CD4-positive, alpha-beta T cell treated with Interleukin-4 for 1 hour (primary cell): Measurements from ENCODE around the gene PRDX5.

ENCODE experiments used
- DNase-seq, 2 donors: peaks; one replicate each; pipeline ENCODE4 v3.0.0-alpha.2; 2020 to 2022

The PRDX5 gene

GRCh38 chr11:64327993-64328392 lies 10.1 kb downstream of the PRDX5 start:
- DNase-seq: no peak

DNA sequence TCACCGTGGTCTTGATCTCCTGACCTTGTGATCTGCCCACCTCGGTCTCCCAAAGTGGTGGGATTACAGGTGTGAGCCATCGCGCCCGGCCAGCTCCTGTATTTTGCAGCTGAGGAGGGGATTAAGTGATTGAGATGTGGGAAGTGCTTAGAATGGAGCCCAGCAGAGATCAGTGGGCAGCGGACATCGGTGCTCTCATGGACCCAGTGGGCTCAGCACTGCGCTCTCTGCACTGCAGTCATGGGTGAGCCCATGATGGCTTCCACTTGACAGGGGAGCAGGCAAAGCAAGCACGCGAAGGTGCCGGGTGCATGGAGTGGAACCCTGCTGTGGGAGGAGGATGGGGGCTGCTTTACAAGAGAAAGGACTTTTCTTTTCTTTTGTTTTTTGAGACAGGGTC lies 13.0 kb downstream of the PRDX5 start:
- no peak for DNase-seq

DNA sequence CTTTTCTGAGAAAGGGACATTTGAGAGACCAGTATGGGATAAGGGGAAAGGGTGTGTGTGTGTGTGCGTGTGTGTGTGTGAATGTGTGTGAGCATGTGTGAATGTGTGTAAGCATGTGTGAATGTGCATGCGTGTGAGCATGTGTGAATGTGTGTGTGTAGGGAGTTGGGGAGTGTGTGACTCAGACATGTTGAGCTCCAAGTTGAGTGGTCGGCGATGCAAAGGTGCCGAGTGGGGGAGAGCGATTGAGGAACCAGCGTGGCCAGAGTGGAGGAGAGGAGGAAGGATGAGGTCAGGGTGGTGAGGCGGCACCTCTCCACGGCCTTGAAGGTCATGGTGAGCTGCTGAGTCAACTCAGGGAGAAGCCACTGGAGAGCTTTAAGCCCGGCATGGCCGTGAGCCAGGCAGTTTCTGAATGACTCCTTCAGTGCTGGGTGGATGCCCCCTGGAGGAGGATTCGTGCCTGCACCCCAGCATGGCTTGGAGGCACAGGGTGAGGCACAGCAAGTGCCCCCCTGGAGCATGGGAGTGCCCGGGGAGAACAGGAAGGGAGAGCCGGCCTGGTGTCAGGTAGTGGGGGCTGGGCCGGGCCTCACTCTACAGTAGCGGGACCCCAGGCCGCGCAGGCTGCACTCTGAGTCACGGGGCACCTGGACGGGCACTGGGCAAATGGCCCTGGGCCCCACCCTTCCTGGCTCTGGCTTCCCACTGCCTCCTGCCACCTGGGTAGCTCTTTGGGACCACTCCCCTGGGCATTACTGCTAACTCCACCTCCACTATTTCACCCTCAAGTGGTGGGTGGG lies 13.8 kb downstream of the PRDX5 start:
- peak; percentile 73 to 84 for DNase-seq

DNA sequence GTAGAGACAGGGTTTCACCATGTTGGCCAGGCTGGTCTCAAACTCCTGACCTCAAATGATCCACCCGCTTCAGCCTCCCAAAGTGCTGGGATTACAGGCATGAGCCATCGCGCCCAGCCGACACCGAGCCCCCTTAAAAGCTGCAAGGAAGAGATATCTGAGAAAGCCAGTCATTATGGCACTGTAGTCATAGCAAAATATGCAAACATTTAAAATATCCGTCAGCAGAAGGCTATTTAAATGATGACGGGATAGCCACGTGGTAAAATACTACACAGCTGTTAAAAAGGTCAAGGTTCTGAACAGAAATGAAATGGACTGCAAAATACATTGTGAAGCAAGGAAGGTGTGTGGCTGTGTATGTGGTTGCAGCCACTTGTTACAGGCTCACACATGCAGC lies 15.6 kb downstream of the PRDX5 start:
- no peak for DNase-seq

- DNase-seq: peak in 1 of 2 donors; percentile 74
These were observed 17.1 kb downstream of the PRDX5 start for GRCh38 chr11:64334764-64335735.

- DNase-seq: no peak
These were observed 19.8 kb downstream of the PRDX5 start for GRCh38 chr11:64337538-64338249.

DNA sequence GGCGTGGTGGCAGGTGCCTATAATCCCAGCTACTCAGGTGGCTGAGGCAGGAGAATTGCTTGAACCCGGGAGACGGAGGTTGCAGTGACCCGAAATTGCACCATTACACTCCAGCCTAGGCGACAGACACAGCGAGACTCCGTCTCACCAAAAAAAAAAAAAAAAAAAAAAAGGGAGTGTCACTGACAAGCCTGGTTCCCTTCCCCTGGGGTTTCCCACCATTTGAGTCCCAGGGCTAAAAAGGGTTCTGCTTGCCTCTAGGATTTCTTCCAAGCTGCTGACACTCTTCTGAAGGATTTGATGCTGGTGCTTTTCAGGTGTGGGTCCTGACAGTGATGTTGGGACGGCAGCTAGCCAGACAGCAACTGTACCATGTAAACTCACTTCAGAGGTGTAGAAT lies 20.8 kb downstream of the PRDX5 start:
- DNase-seq: no peak

GRCh38 chr11:64339286-64339685 lies 21.4 kb downstream of the PRDX5 start:
- no peak for DNase-seq

DNA sequence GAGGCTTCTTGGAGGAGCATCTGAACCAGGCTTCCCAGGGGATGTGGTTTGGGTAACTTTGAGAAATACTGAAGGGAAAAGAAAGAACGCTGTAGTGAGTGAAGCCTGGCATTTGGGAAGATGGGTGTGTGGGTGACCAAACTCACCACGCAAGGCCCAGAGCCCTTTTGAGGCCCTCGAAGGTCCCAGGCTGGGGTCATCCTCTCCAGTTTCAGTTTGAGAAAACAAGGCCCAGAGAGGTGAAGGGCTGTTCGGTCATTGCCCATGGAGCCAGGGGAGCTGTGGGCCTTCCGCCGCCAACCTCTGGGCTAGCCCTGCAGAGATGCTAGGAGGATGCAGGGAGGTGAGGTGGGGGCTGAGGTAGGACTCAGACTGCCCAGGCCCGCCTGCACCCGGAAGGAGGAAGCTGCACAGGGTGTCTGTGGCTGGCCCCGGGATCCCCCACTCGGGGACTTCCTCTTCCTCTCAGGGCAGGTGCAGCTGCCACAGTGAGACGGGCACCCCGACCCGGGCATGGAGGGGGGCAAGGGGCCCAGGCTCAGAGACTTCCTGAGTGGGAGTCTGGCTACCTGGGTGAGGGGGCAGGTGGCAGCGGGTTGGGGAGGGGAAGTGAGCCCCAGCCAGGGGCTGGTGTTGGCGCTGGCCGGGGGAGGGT lies 22.0 kb downstream of the PRDX5 start, which contains the start of gene CCDC88B:
Gene CCDC88B (plus strand): TSS at position 451 of the 655 bp plus-strand sequence. CDS start 63 bp downstream, at position 514.
- peak; percentile 91 to 93 for DNase-seq

DNA sequence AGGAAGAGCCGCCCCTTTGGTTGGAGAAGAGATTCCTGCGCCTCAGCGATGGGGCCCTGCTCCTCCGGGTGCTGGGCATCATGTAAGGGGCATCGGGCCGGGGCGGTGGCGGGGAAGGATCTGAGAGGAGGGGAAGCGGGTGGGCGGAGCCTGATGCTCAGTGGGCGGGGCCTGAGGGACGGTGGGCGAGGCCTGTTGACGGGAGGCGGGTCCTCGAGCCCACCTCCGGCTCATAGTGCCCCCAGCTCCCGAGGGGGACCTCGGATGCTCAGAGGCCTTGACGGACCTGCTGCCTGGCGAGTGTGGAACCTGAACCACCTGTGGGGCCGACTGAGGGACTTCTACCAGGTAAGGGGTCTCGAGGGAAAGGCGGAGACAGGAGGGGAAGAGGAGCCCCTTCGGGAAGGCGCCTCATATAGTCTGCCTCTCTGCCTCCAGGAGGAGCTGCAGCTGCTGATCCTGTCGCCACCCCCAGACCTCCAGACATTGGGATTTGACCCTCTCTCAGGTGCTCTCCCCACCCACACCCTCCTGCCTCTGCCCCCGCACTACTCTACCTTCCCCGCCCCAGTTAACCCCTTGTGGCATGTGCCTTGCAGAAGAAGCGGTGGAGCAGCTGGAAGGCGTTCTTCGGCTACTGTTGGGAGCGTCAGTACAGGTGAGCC lies 22.9 kb downstream of the PRDX5 start:
- DNase-seq: peak; percentile 77 to 80

DNA sequence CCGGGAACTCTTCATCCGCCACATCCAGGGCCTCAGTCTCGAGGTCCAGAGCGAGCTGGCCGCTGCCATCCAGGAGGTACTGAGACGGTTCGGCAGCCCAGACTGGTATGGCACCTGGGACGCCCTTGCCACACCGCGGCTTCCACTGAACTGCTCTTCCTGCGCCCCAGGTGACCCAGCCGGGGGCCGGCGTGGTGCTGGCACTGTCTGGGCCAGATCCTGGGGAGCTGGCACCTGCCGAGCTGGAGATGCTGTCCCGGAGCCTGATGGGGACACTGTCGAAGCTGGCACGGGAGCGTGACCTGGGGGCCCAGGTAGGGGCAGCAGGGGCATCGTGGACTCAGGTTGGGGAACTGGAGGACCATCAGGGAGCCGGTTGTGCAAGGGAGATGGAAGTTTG lies 23.5 kb downstream of the PRDX5 start:
- no peak for DNase-seq

GRCh38 chr11:64341851-64342791 lies 24.2 kb downstream of the PRDX5 start:
- peak; percentile 91 to 93 for DNase-seq

- DNase-seq: no peak
These were observed 25.2 kb downstream of the PRDX5 start for GRCh38 chr11:64342869-64343745.

DNA sequence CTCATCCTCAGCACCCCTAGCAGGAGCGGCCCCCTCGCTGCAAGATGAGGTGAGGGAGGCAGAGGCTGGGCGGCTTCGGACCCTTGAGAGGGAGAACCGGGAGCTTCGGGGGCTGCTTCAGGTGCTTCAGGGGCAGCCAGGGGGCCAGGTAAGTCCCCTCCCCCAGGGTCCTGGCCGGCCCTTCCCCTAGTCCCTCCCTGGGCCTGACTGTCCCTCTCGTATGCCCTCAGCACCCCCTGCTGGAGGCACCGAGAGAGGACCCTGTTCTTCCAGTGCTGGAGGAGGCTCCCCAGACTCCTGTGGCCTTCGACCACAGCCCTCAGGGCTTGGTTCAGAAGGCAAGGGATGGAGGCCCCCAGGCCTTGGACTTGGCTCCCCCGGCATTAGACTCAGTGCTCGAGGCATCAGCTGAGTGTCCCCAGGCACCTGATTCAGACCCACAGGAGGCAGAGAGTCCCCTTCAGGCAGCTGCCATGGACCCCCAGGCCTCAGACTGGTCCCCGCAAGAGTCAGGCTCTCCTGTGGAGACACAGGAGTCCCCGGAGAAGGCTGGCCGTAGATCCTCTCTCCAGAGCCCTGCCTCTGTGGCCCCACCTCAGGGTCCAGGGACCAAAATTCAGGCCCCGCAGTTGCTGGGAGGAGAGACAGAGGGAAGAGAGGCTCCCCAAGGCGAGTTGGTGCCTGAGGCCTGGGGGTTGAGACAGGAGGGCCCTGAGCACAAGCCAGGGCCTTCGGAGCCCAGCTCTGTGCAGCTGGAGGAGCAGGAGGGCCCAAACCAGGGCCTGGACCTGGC lies 26.0 kb downstream of the PRDX5 start:
- DNase-seq: no peak

DNA sequence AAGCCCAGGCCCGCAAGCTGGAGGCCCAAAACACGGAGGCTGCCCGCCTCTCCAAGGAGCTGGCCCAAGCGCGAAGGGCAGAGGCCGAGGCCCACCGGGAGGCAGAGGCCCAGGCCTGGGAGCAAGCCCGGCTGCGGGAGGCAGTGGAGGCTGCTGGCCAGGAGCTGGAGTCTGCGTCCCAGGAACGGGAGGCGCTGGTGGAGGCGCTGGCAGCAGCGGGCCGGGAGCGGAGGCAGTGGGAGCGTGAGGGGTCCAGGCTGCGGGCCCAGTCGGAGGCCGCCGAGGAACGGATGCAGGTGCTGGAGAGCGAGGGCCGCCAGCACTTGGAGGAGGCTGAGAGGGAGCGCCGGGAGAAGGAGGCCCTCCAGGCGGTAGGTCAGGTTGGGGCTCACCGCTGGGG lies 26.9 kb downstream of the PRDX5 start:
- DNase-seq: no peak

GRCh38 chr11:64347193-64347867 lies 29.4 kb downstream of the PRDX5 start:
- no peak for DNase-seq

- no peak for DNase-seq
These were observed 30.6 kb downstream of the PRDX5 start for GRCh38 chr11:64348383-64349024.

DNA sequence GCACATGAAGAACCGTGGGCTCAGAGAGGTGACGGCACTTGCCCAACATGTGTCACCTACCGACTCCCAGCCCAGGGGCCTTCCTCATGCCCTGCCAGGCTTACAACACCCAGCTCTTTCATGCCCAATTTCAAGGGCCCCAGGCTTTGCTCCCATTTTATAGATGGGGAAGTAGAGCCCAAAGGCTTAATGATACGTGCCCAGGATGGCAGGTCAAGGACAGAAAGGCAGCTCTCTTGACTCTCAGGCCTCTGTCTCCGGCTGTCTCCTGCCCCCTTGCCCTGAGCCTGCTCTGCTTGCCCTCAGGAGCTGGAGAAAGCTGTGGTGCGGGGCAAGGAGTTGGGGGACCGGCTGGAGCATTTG lies 31.1 kb downstream of the PRDX5 start:
- DNase-seq: no peak
